ENCODE results near the gene CEP83.
"Not testable (repeated sequence)": the region's sequence is repeated elsewhere in the genome, so short reads cannot be mapped to it uniquely, and the experiment has no call there.

CEP83 gene

DNA sequence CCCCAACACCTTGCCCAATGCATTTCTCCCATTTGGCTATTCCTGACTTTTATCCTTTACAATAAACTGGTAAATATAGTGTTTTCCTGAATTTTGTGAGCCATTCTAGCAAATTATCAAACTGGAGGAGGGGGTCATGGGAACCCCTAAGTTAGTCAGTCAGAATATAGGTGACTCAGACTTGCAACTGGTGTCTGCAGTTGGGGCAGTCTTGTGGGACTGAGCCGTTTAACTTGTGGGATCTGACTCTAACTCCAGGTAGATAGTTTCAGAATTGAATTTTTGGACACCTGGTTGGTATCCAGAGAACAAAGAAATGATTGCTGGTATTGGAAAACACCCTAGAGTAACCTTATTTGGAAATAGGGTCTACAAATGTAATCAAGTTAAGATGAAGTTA is 133.4 kb downstream of the CEP83 start:
- DNase-seq (ENCODE audit: low read depth), result no peak
- no peaks in the 10 kb centered on the region for H3K9me3 ChIP-seq (ENCODE audit: control insufficient read depth, low read length)
- H3K36me3 ChIP-seq (ENCODE audit: control insufficient read depth, insufficient read depth, low read length, severe bottlenecking), result peaks cover 22% of the 10 kb centered on the region
- no peak overlapping the region for H3K4me3 ChIP-seq (ENCODE audit: low read length)
- no peaks in the 10 kb centered on the region for H3K27me3 ChIP-seq (replicated peaks; ENCODE audit: control insufficient read depth, insufficient read depth, low read length)
- H3K9ac ChIP-seq (ENCODE audit: low read length), result no peak overlapping the region
- peaks cover 10% of the 10 kb centered on the region for H3K4me1 ChIP-seq (ENCODE audit: control insufficient read depth, insufficient read depth, low read length)

DNA sequence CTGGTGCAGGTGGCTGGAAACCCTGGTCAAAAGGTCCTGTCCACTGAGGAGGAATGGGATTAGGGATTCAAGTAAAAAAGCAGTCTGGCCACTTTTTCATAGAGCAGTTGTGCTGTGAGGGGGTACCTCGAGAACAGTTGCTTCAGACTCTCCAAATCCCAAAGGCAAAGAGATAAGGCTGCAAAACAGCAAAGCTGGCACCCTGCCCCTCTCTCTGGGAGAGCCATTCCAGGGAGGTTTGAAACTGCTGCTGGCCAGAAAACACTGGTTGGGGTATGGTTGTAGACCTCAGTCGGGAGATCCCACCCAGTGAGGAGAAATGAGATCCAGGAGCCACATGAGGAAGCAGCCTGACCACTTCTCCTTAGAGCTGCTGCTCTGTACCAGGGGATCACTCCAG is 137.3 kb downstream of the CEP83 start:
- H3K36me3 ChIP-seq (ENCODE audit: control insufficient read depth, insufficient read depth, low read length, severe bottlenecking), result peaks cover 25% of the 10 kb centered on the region

DNA sequence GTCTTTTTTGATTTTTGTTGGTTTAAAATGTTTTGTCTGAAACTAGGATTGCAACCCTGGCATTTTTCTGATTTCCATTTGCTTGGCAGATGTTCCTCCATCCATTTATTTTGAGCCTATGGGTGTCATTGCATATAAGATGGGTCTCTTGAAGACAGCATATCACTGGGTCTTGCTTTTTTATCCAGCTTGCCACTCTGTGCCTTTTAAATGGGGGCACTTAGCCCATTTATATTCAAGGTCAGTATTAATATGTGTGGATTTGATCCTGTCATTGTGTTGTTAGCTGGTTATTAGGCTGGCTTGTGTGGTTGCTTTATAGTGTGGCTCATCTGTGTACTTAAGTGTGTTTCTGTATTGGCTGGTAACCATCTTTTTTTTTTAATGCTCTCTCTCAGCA is 139.6 kb downstream of the CEP83 start:
- peak overlapping the region; percentile 22 for H3K4me3 ChIP-seq (ENCODE audit: low read length)
- DNase-seq (ENCODE audit: low read depth), result no peak
- peaks cover 19% of the 10 kb centered on the region for H3K9me3 ChIP-seq (ENCODE audit: control insufficient read depth, low read length)
- peaks cover 25% of the 10 kb centered on the region for H3K36me3 ChIP-seq (ENCODE audit: control insufficient read depth, insufficient read depth, low read length, severe bottlenecking)
- H3K9ac ChIP-seq (ENCODE audit: low read length), result no peak overlapping the region
- no peaks in the 10 kb centered on the region for H3K27me3 ChIP-seq (replicated peaks; ENCODE audit: control insufficient read depth, insufficient read depth, low read length)
- H3K4me1 ChIP-seq (ENCODE audit: control insufficient read depth, insufficient read depth, low read length), result no peaks in the 10 kb centered on the region

More for the DNA sequence above, 137.3 kb downstream of the CEP83 start:
- no peak overlapping the region for H3K9ac ChIP-seq (ENCODE audit: low read length)
- DNase-seq (ENCODE audit: low read depth), result no peak
- peaks cover under 1% of the 10 kb centered on the region for H3K4me1 ChIP-seq (ENCODE audit: control insufficient read depth, insufficient read depth, low read length)
- no peak overlapping the region for H3K4me3 ChIP-seq (ENCODE audit: low read length)
- peaks cover 19% of the 10 kb centered on the region for H3K9me3 ChIP-seq (ENCODE audit: control insufficient read depth, low read length)
- no peaks in the 10 kb centered on the region for H3K27me3 ChIP-seq (replicated peaks; ENCODE audit: control insufficient read depth, insufficient read depth, low read length)

DNA sequence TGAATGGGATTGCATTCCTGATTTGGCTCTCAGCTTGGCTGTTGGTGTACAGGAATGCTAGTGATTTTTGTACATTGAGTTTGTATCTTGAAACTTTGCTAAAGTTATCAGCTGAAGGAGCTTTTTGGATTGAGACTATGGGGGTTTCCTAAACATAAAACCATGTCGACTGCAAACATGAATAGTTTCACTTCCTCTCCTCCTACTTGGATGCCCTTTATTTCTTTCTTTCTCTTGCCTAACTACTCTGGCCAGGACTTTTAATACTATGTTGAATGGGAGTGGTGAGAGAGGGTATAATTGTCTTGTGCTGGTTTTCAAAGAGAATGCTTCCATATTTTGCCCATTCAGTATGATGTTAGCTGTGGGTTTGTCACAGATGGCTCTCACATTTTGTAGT is 141.5 kb downstream of the CEP83 start:
- H3K9me3 ChIP-seq (ENCODE audit: control insufficient read depth, low read length), result peaks cover 19% of the 10 kb centered on the region
- peaks cover 22% of the 10 kb centered on the region for H3K36me3 ChIP-seq (ENCODE audit: control insufficient read depth, insufficient read depth, low read length, severe bottlenecking)
- H3K4me1 ChIP-seq (ENCODE audit: control insufficient read depth, insufficient read depth, low read length), result no peaks in the 10 kb centered on the region
- no peak overlapping the region for H3K4me3 ChIP-seq (ENCODE audit: low read length)
- DNase-seq (ENCODE audit: low read depth), result no peak
- H3K27me3 ChIP-seq (replicated peaks; ENCODE audit: control insufficient read depth, insufficient read depth, low read length), result no peaks in the 10 kb centered on the region
- H3K9ac ChIP-seq (ENCODE audit: low read length), result no peak overlapping the region

DNA sequence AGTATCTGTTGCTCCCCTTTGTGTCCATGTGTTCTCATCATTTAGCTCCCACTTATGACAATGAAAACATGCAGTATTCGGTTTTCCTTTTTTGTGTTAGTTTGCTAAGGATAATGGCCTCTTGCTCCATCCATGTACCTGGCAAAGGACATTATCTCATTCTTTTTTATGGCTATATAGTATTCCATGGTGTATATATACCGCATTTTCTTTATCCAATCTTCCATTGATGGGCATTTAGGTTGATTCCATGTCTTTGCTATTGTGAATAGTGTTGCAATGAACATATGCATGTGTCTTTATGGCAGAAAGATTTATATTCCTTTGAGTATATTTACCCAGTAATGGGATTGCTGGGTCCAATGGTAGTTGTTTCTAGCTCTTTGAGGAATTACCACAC is 143.1 kb downstream of the CEP83 start:
- peaks cover 19% of the 10 kb centered on the region for H3K9me3 ChIP-seq (ENCODE audit: control insufficient read depth, low read length)
- not testable (repeated sequence) for H3K4me3 ChIP-seq (ENCODE audit: low read length); H3K9ac ChIP-seq (ENCODE audit: low read length); H3K27me3 ChIP-seq (replicated peaks; ENCODE audit: control insufficient read depth, insufficient read depth, low read length); DNase-seq (ENCODE audit: low read depth); H3K4me1 ChIP-seq (ENCODE audit: control insufficient read depth, insufficient read depth, low read length)
- peaks cover 13% of the 10 kb centered on the region for H3K36me3 ChIP-seq (ENCODE audit: control insufficient read depth, insufficient read depth, low read length, severe bottlenecking)

DNA sequence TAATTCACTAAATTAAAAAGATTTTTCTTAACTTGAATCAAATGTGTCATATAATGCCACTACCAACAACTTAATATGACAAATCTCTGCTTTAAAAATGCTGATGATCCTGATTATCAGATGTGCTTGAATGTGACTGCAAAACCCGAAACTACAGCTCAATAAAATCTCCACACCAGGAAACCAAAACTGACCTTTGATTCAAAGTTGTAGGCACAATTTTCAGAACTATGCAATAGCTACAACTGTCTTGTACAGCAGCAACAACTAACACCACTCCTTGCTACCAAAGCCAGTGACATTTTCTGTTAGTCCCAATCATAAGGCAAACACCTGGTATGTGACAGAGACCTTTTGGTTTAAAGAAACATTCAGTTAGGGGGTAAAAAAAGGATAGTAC is 147.3 kb downstream of the CEP83 start:
- Histone ChIP-seq H3K4me1 (ENCODE audit: control insufficient read depth, insufficient read depth, low read length) (no peaks in the 10 kb centered on the region), H3K27me3 (replicated peaks; ENCODE audit: control insufficient read depth, insufficient read depth, low read length) (no peaks in the 10 kb centered on the region), H3K9me3 (ENCODE audit: control insufficient read depth, low read length) (no peaks in the 10 kb centered on the region), H3K4me3 (ENCODE audit: low read length) (no peak overlapping the region), H3K9ac (ENCODE audit: low read length) (no peak overlapping the region), H3K36me3 (ENCODE audit: control insufficient read depth, insufficient read depth, low read length, severe bottlenecking) (peaks cover 19% of the 10 kb centered on the region)
- no peak for DNase-seq (ENCODE audit: low read depth)

DNA sequence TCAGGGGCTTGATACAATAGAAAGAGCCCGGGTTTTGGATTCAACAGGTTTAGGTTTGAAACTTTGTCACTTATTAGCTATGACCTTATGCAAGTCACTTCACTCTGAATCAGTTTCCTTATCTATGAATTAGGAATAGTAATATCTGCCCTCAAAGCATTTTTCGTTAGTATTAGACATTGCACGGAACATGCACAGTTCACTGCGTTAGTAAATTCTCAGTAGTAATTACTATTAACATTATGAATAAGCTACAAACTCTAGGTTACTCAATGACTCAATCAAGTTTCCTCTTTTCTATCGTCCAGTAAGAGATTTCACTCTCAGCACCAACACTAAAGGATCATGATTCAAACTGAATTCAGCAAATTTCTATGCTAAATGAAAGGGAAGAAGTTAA is 150.3 kb downstream of the CEP83 start:
- no peak overlapping the region for H3K9ac ChIP-seq (ENCODE audit: low read length)
- H3K36me3 ChIP-seq (ENCODE audit: control insufficient read depth, insufficient read depth, low read length, severe bottlenecking), result peaks cover 27% of the 10 kb centered on the region
- H3K27me3 ChIP-seq (replicated peaks; ENCODE audit: control insufficient read depth, insufficient read depth, low read length), result no peaks in the 10 kb centered on the region
- DNase-seq (ENCODE audit: low read depth), result no peak
- no peak overlapping the region for H3K4me3 ChIP-seq (ENCODE audit: low read length)
- H3K9me3 ChIP-seq (ENCODE audit: control insufficient read depth, low read length), result no peaks in the 10 kb centered on the region
- no peaks in the 10 kb centered on the region for H3K4me1 ChIP-seq (ENCODE audit: control insufficient read depth, insufficient read depth, low read length)

DNA sequence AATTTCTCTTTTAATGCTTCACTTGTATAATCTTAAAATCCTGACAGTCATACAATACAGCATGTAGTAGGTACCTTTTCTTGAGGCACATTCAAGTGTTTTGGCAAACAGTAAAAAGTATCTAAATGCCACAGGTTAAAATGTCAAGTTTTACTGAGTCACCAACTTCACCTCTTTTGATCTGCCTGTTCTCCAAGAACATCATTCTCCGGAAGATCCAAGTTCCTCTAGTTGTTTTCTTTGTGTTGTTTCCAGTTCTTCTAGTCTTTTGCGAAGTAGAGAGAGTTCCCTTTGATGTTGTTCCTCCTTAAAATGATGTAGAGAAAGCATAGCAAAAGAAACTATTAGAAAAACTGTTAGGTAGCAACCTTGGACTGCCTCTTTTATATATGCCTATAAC is 151.1 kb downstream of the CEP83 start:
- H3K4me1 ChIP-seq (ENCODE audit: control insufficient read depth, insufficient read depth, low read length), result no peaks in the 10 kb centered on the region
- no peaks in the 10 kb centered on the region for H3K9me3 ChIP-seq (ENCODE audit: control insufficient read depth, low read length)
- no peak overlapping the region for H3K9ac ChIP-seq (ENCODE audit: low read length)
- H3K27me3 ChIP-seq (replicated peaks; ENCODE audit: control insufficient read depth, insufficient read depth, low read length), result no peaks in the 10 kb centered on the region
- H3K4me3 ChIP-seq (ENCODE audit: low read length), result no peak overlapping the region
- peaks cover 27% of the 10 kb centered on the region for H3K36me3 ChIP-seq (ENCODE audit: control insufficient read depth, insufficient read depth, low read length, severe bottlenecking)
- no peak for DNase-seq (ENCODE audit: low read depth)

DNA sequence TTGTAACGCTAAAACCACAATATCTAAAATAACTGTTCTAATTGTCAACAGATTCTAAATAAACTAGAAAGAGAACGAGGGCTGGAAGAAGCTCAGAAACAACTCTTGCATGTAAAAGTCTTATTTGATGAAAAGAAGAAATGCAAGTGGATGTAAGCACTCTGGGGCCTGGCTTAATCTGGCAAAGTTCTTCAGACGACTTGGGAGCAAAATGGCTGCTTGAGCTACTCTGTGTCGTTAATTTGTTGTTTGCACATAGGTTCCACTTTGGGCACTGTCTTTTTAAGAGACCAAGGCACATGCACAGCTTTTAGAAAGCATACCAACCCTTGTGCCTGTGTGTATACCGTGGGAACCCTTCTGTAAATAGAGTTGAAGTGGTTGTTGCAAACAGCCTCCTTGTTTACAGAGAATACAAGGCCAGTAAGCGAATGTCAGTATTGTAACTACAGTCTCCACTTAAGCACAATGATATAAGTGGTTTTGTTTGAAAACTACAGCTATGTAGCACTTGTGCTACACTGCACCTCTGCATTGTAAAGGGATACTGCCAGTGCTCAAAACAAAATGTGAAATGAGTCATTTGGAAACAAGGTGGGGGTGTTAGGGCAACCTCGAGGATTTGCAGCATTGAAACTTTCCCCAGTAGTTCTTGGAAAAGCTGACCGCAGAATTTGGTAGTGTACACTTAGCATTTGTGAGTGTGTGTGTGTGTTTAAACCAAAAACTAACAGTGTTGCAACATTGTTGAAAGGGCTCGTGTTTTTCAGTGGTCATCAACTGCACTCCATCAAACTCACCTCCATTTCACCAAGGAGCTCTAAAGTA is 154.3 kb downstream of the CEP83 start:
- Histone ChIP-seq H3K4me1 (ENCODE audit: control insufficient read depth, insufficient read depth, low read length) (no peaks in the 10 kb centered on the region), H3K9me3 (ENCODE audit: control insufficient read depth, low read length) (no peaks in the 10 kb centered on the region), H3K4me3 (ENCODE audit: low read length) (no peak overlapping the region), H3K36me3 (ENCODE audit: control insufficient read depth, insufficient read depth, low read length, severe bottlenecking) (peaks cover 24% of the 10 kb centered on the region), H3K27me3 (replicated peaks; ENCODE audit: control insufficient read depth, insufficient read depth, low read length) (no peaks in the 10 kb centered on the region), H3K9ac (ENCODE audit: low read length) (no peak overlapping the region)
- DNase-seq (ENCODE audit: low read depth), result peak; percentile 52

DNA sequence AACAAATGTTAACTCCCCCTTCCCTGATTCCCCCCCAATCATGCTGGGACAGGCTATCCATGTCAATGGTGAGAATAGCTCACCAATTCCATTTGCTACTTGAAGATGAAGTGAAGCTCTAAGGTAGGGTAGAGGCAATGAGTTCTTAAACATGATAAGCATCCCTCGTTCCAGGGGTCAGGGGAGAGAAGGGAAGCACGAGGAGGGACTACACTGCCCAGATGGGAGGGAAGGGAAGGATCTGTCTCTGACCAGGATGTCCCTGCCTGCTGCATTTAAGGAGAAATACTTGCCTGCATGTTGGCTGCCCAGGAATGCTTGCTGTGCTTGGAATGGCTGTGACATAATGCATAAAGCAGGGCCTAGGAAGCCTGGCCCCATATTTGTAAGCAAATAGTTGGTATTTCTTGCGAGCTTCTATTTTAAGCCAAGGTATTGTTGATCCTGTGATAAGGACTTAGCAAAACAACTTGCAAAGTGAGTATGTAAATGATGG is 155.1 kb downstream of the CEP83 start:
- Histone ChIP-seq H3K27me3 (replicated peaks; ENCODE audit: control insufficient read depth, insufficient read depth, low read length) (no peaks in the 10 kb centered on the region), H3K9ac (ENCODE audit: low read length) (no peak overlapping the region), H3K36me3 (ENCODE audit: control insufficient read depth, insufficient read depth, low read length, severe bottlenecking) (peaks cover 24% of the 10 kb centered on the region), H3K4me1 (ENCODE audit: control insufficient read depth, insufficient read depth, low read length) (no peaks in the 10 kb centered on the region), H3K9me3 (ENCODE audit: control insufficient read depth, low read length) (no peaks in the 10 kb centered on the region), H3K4me3 (ENCODE audit: low read length) (no peak overlapping the region)
- peak; percentile 74 for DNase-seq (ENCODE audit: low read depth)

DNA sequence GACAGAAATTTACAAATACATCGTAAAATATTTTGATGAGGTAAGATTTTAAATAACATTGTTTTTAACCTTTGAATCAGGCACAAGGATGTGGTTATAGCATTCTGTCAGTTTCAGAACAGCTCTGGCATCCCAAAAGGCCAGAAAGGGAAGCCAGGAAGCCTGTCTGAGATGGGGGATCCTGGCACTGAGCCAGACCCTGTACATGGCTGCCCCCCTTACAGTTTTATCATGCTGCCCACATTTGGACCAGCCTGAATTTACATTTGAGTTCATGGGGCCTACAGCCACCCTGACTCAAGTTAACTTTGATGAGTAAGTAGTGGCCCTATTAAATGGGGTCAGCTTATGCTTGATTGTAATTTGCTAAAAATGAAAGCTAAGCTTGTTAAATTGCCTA is 155.7 kb downstream of the CEP83 start:
- H3K4me1 ChIP-seq (ENCODE audit: control insufficient read depth, insufficient read depth, low read length), result no peaks in the 10 kb centered on the region
- H3K9me3 ChIP-seq (ENCODE audit: control insufficient read depth, low read length), result no peaks in the 10 kb centered on the region
- no peaks in the 10 kb centered on the region for H3K27me3 ChIP-seq (replicated peaks; ENCODE audit: control insufficient read depth, insufficient read depth, low read length)
- H3K9ac ChIP-seq (ENCODE audit: low read length), result no peak overlapping the region
- H3K4me3 ChIP-seq (ENCODE audit: low read length), result no peak overlapping the region
- peaks cover 18% of the 10 kb centered on the region for H3K36me3 ChIP-seq (ENCODE audit: control insufficient read depth, insufficient read depth, low read length, severe bottlenecking)
- DNase-seq (ENCODE audit: low read depth), result no peak

DNA sequence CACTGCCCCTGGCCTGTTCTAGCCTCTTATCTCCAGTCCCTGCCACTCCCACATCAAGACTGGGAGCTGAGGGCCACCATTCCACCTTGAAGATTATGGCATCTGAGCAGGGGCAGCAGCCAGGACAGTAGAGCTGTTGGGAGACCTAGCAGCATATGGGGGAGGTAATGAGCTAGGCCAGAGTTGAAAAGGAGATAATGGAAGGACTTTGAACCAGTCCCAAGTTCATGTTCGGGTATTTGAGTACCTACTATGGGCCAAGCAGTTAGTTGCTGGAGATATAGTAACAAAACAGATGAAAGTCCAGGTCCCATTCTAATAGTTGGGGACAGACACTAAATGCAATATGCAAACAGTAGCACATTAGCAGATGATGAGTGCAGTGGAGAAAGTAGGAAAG is 159.8 kb downstream of the CEP83 start:
- no peaks in the 10 kb centered on the region for H3K36me3 ChIP-seq (ENCODE audit: control insufficient read depth, insufficient read depth, low read length, severe bottlenecking)
- no peaks in the 10 kb centered on the region for H3K27me3 ChIP-seq (replicated peaks; ENCODE audit: control insufficient read depth, insufficient read depth, low read length)
- DNase-seq (ENCODE audit: low read depth), result no peak

More for the DNA sequence above, 159.8 kb downstream of the CEP83 start:
- Histone ChIP-seq H3K9me3 (ENCODE audit: control insufficient read depth, low read length) (no peaks in the 10 kb centered on the region), H3K4me3 (ENCODE audit: low read length) (no peak overlapping the region), H3K9ac (ENCODE audit: low read length) (no peak overlapping the region), H3K4me1 (ENCODE audit: control insufficient read depth, insufficient read depth, low read length) (no peaks in the 10 kb centered on the region)

Measured in adipocyte (in vitro differentiated cells).